Measurements from ENCODE around the gene MRGPRX2.

MRGPRX2 gene

GRCh38 chr11:19060629-19061028, at the start of gene MRGPRX2:
Gene MRGPRX2 (minus strand): TSS chr11:19060717. CDS start chr11:19056402, 4,315 bp downstream.
- no peak for DNase-seq

DNA sequence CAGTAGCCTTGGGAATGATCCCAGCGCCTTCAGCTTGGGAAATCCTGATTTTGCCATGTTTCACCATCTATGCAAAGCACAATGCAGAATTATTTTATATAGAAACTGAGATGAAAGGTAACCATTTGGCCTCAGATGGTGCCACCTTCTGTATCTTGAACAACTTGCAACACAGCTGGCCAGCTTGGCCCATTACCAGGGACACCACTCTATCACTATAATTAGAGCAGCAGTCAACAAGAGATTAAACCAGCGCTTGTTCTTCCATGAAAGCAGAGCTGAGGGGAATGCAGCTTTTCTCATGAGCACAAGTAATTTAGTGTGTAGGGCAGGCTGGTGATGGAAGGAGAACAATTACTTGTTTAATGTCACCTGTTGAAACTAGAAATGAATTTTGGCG, 49.8 kb upstream of the MRGPRX2 start:
- DNase-seq = no peak

- DNase-seq = no peak
Observed at GRCh38 chr11:19107125-19107524, 46.6 kb upstream of the MRGPRX2 start.

GRCh38 chr11:19105011-19105410, 44.5 kb upstream of the MRGPRX2 start:
- no peak for DNase-seq

GRCh38 chr11:19102521-19102900, 42.0 kb upstream of the MRGPRX2 start:
- DNase-seq = no peak

GRCh38 chr11:19101796-19102520, 41.4 kb upstream of the MRGPRX2 start:
- no peak for DNase-seq

DNA sequence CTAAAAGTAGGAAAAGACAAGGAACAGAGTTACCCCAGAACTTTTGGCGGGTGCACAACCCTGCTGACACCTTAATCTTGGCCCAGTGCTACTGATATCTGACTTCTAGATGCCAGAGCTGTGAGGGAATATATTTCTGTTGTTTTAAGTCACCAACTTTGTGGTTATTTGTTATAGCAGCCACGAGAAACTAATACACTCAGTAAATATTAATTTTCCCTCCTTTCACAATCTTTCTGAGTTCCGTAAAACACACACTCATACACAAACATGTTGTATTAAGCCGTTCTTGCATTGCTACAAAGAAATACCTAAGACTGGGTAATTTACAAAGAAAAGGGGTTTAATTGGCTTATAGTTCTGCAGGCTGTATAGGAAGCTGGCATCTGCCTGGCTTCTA, 40.4 kb upstream of the MRGPRX2 start:
- DNase-seq = no peak

DNA sequence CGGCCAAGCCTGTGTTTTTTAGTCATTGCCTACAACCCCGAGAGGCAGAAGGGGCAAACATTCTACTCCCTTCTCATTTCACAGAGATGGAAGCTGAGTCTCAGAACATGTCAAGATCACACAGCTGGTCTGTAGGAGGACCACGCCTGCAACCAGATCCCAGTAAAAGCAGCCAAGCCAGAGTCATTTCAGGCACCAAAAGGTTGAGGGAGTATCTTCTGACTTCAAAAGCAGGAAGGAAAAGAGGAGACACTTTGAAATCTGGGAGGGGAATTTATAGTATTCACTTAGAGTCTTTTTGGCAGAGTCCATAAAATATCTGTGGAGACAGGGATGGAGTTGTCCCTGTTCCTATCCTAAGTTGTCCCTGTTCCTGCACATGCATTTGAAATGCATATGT, 38.6 kb upstream of the MRGPRX2 start:
- DNase-seq = no peak

GRCh38 chr11:19094859-19095258, 34.3 kb upstream of the MRGPRX2 start:
- no peak for DNase-seq

GRCh38 chr11:19093976-19094375, 33.5 kb upstream of the MRGPRX2 start:
- no peak for DNase-seq

DNA sequence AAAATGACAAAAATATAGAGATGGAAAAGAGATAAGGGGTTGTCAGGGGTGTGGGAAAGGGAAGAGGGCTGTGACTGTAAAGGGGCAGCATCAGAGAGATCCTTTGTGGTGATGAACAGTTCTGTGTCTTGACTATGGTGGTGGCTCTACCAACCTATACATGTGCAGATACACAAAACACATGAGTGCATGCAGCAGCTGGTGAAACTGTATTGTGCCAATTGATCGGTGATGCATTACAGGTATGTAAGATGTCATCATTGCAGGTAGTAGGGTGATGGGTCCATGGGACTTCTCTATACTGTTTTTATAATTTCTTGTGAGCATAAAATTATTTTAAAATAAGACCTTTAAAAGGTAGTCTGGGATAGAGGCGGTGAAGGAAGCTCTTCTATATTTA, 32.3 kb upstream of the MRGPRX2 start:
- no peak for DNase-seq

DNA sequence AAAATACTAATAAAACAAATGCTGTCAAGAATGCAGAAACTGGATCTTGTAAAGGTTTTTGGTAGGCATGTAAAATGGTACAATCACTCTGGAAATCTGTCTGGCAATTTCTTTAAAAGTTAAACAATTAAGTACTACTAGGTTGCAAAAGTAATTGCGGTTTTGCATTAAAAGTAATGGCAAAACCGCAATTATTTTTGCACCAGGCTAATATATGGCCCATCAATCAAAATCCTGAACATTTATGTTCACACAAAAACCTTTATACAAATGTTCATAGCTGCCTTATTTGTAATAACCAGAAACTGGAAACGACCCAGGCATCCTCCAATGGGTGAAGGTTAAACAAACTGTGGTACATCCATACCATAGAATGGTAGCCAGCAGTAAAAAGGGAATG, 31.8 kb upstream of the MRGPRX2 start:
- DNase-seq = no peak

- DNase-seq = no peak
Observed at GRCh38 chr11:19091366-19091765, 30.8 kb upstream of the MRGPRX2 start.

DNA sequence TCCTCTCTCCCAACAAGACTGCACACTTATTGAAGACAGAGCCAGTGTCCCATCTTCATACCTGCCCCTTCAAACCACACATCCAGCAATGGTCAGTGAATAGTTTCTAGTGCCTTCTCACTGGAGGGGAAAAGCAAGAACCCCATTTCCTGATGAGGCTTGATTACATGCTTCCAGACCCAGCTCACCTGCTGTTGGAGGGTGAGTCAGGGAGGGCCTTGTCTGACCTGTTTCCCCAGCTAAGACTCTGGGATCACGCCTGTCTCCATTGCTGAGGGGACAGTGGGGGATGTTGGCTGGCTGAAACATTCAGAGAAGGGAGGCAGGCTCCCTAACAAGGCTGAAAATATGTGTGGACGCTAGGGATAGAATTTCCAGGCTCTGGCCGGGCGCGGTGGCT, 28.9 kb upstream of the MRGPRX2 start:
- DNase-seq = no peak

- no peak for DNase-seq
Observed at GRCh38 chr11:19088791-19089190, 28.3 kb upstream of the MRGPRX2 start.

DNA sequence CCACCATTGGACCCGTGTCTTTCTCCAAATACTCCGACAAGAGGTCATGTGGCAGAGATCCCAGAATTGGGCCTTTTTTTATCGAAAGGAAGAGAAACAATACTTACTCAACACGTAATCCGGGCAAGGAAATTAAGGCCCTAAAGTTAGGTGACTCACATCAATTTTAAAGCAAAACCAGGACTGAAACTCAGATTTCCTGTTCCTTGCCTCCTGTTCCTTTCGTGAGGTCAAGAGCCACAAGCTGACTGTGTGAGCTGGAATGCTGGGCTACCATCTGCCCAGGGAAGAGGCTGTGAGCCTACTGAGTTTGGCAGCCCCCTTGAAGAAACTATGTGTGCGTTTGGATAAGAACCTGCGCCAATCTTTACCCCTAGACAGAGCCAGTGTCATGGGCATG, 27.1 kb upstream of the MRGPRX2 start:
- no peak for DNase-seq

DNA sequence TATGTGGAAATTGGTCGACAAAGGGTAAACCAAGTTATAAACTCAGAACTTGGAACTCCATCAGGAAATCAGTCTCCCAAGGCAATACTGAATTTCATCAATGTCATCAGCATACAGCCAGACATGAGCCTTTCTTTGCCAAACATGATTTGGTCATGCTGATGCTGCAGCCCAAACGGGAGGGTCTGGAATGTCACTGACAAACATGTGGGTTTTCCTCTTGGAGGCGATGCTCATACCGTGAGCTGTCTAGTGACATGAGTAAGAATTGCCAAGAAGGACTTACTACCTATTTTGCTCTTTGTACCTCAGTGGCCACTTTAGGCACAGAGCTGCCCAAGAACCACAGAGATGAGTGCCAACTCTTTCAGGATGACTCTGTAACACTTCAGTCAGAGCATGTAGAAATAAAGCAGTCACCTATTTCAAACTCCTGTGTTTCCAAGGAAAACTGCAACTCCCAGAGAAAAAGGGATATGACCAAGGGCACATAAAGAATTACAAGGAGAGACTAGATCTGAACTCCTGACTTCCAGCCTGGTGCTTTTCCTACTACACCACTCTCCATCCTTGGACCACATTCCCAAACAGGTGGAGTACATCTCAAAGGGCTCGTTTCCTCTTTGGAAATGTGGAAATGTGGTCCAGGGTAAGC, 24.3 kb upstream of the MRGPRX2 start:
- DNase-seq = no peak

- no peak for DNase-seq
Observed at GRCh38 chr11:19083166-19083565, 22.6 kb upstream of the MRGPRX2 start.

DNA sequence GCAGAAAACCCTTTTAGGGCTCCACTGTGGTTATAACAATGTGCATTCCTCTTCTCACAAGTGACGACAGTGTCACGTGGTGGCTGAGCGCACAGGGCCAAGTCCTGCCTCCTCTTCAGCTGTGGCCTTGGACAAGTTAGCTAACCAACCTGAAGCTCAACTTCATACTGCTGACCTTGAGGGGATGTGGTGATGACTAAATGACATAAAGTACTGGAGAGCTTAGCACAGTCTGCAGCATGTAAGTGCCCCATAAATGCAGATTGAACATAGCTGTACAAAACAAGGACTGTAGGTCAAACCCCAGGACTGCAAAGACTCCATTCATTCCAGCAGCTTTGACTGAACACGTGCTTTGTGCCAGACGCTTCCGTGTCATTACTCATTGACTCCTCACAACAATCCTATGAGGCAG, 20.1 kb upstream of the MRGPRX2 start:
- no peak for DNase-seq

DNA sequence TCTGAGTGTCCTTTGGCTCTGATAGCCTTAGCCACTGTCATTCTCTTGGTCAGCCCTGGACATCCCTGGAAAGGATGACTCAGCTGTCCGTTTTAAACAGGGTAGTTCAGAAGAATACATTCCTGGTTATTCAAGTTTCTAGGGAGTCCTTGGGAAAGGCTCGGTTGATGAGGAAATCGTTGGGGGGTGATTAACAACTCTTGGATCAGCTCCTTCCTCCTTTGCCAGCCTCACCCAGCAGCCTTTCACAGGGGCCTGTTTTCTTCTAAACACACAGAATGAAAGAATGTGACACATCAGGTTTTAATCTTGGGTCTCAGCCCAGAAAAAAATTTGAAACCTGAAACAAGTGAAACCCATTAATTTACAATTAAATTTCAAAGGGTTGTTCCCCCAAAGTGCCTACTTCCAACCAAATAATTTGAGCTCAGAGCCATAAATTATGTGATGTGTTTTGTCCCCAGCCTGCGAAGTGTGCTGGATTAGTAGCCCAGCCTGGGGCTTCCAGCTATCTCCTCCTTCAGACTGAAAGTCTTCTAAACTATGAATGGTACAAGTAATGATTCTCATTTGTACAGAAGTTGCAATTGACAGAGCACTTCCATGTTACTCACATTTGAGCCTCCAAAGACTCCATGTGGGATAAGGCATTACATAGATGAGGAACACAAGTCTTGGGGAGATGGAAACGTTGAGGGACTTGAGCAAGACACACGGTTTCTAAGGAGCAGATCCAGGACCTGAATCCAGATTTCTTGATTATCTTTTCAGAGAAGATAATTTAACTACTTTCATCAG, 19.3 kb upstream of the MRGPRX2 start:
- no peak for DNase-seq

DNA sequence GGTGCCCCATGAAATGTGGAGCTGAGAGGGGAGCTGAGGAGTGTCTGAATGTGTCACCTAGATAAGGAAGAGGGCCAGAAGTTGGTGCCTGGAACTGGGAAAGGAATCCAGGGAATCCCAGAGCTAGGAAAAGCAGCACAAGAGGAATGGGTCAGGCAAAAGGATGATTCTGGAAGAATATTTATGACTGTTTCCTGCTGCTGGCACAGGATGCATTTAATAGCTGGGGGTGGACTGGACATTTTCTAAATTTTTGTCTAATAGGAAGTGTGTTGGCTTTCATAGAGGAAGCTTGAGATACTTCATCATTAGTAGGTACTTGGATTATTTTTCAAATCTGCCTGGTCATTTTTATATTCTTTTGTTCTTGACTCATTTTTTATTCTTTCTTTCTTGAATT, 17.4 kb upstream of the MRGPRX2 start:
- DNase-seq = no peak

DNA sequence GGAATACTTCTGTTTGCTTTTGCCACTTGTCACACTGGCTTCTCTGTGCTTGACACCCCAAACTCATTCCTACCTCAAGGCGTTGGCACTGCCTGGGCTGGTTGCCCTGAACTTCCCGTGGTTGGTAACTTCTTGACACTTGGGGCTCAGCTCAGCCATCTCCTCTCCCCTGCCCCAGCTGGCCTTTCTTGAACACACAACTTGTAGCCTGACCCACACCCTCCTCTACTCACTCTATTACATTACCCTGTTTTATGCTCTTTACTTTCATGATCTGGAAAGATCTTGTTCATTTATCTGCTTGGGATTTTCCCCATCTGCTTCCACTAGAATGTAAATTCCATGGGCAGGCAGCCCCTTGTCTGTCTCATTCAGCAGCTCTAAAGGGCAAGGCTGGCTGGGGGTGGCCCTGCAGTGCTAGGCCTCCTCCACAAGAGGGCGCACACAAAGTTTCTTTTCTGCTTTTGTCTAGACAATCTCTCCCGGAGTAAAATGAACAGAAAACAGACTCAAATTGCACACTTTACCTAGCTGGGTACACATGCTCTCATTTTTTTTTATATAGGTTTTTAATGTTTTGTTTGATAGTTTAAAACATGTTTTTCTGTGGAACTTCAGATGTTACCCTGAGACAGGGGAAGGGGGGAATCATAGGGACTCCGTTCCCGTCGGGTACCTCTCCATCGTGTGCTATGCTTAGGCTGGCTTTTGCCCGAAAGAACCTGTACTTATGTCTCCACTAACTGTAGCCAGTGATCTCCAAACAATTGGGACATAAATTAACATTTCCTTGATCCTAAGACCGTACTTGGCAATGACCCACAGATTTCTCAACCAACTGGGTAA, 16.4 kb upstream of the MRGPRX2 start:
- DNase-seq = peak; percentile 65

- DNase-seq = no peak
Observed at GRCh38 chr11:19075636-19076035, 15.1 kb upstream of the MRGPRX2 start.
